GM06990 (cell line): Measurements from ENCODE around the gene DCAF8.

ENCODE experiments used
- DNase-seq: peaks from one replicate; pipeline ENCODE4 v3.0.0-alpha.2; 2011; ENCODE audit not compliant: insufficient read length; ENCODE audit errors: extremely low read depth
- H3K27me3 ChIP-seq: replicated peaks from 2 replicates; pipeline ENCODE4 v1.6.0; 2011; ENCODE audit warnings: low read length; ENCODE audit not compliant: control insufficient read depth, insufficient read depth
- H3K36me3 ChIP-seq: 2 replicates; pipeline ENCODE4 v1.5.1; 2011; ENCODE audit warnings: low read length; ENCODE audit not compliant: control insufficient read depth, insufficient read depth
- H3K4me3 ChIP-seq: replicated peaks from 2 replicates; pipeline ENCODE4 v1.5.1; 2011; ENCODE audit warnings: low read depth, mild to moderate bottlenecking, control low read depth, low read length
- TF ChIP-seq, protein P1 (sequence below): IDR thresholded peaks from 2 replicates; pipeline ENCODE4 v1.5.1; 2011; ENCODE audit warnings: low read length, control low read depth, mild to moderate bottlenecking, inconsistent platforms; ENCODE audit not compliant: insufficient read depth, poor library complexity, severe bottlenecking

Gene DCAF8

DNA sequence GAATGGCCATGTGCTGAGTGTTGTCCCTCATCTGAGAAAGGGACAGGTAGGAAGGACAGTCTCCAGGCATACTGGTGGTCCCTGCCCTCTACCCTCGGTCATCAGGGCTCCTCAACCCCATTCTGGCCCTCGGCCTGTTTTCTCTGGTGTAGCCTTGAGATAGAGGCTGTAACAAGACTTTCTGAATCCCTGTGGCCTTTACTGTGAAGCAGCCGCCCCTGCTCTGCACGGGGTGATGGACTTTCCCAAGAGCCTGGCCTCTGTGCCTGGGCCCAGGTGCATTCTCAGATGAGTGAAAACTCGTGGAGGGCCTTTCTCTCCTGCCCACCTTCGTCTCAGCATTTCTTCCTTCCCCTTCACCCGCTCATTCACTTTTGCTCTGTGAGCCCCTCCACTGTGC is 74.9 kb downstream of the DCAF8 start:
- H3K4me3 ChIP-seq: no peak overlapping the region
- DNase-seq: no peak
- H3K36me3 ChIP-seq: no peaks in the 10 kb centered on the region
- H3K27me3 ChIP-seq: no peaks in the 10 kb centered on the region
- TF ChIP-seq, protein P1, sequence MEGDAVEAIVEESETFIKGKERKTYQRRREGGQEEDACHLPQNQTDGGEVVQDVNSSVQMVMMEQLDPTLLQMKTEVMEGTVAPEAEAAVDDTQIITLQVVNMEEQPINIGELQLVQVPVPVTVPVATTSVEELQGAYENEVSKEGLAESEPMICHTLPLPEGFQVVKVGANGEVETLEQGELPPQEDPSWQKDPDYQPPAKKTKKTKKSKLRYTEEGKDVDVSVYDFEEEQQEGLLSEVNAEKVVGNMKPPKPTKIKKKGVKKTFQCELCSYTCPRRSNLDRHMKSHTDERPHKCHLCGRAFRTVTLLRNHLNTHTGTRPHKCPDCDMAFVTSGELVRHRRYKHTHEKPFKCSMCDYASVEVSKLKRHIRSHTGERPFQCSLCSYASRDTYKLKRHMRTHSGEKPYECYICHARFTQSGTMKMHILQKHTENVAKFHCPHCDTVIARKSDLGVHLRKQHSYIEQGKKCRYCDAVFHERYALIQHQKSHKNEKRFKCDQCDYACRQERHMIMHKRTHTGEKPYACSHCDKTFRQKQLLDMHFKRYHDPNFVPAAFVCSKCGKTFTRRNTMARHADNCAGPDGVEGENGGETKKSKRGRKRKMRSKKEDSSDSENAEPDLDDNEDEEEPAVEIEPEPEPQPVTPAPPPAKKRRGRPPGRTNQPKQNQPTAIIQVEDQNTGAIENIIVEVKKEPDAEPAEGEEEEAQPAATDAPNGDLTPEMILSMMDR: no peak

DNA sequence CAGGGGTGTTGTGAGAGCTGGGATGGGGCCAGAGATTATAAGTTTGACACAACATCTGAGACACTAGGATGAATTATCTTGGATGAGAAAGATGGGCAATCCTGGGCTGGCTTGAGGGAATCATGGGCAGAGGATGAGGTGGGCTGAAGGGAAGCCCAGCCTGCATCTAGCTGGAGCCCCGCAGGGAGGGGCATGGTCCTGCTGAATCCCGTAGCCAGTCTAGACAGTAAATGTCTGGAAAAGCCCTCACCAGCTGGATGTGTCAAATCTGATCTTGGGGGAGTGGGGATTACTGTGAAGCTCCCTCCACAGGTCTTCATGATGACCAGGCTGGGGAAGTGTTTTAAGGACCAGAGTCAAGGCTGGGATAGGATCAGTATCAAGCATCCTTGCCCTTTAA is 75.6 kb downstream of the DCAF8 start:
- no peak for DNase-seq
- TF ChIP-seq, protein P1: no peak
- Histone ChIP-seq H3K36me3 (no peaks in the 10 kb centered on the region), H3K4me3 (no peak overlapping the region), H3K27me3 (no peaks in the 10 kb centered on the region)

DNA sequence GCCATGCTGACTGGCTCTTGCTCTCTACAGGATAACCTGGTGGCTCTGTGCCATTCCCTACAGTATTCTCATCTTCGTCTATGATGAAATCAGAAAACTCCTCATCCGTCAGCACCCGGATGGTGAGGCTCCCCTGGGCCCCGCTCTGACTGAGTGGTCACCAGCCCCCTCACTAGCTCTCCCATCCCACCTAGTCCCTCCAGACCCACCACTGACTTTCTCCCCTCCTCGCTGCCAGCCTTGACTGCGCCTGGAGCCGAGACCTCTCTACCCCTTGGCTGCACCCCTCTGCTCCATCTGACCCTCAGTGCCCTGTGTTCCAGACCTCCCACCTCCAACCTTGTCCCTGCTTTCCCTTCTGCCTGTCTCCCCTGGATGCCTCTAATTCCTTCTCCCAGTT is 76.1 kb downstream of the DCAF8 start:
- no peak for DNase-seq
- Histone ChIP-seq H3K27me3 (no peaks in the 10 kb centered on the region), H3K4me3 (no peak overlapping the region), H3K36me3 (no peaks in the 10 kb centered on the region)
- TF ChIP-seq, protein P1: no peak

DNA sequence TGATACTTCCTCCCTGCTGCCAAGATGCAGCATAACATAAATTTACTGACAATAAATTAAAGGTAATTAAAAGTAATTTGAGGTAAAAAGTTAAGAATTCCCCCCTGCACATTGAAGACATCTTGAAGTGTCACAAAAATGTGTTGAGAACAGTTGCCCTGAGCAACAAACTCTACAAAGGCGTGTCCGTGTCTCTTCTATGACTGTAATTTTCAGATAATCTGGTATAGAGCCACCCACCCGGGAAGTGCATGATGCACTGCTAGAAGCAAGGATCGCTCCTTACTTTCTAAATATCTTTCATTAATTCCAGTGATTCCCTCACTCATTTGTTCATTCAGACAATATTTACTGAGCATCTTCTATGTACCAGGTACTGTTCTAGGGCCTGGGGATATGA is 83.0 kb downstream of the DCAF8 start:
- DNase-seq: no peak
- no peaks in the 10 kb centered on the region for H3K27me3 ChIP-seq
- TF ChIP-seq, protein P1: no peak
- no peak overlapping the region for H3K4me3 ChIP-seq
- H3K36me3 ChIP-seq: no peaks in the 10 kb centered on the region

DNA sequence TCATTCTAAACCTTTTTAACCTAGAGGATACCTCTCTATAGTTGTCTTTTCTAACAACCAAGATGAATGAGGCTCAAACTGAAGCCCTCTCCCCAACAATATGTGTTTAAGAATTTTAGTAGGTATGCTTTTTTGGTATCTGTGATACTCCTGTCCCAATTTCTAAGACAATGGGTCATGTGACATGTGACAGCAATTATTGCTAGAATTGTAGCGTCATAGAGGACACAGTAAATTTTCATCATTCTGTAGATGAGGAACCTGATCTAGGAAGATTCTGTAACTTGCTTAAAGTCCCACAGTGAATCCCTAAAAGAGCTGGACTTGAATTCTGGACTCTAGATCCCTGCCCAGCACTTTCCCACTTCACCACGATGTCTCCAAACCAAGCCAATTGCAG is 83.6 kb downstream of the DCAF8 start:
- no peak for DNase-seq
- H3K27me3 ChIP-seq: no peaks in the 10 kb centered on the region
- H3K4me3 ChIP-seq: no peak overlapping the region
- H3K36me3 ChIP-seq: no peaks in the 10 kb centered on the region
- TF ChIP-seq, protein P1: no peak

DNA sequence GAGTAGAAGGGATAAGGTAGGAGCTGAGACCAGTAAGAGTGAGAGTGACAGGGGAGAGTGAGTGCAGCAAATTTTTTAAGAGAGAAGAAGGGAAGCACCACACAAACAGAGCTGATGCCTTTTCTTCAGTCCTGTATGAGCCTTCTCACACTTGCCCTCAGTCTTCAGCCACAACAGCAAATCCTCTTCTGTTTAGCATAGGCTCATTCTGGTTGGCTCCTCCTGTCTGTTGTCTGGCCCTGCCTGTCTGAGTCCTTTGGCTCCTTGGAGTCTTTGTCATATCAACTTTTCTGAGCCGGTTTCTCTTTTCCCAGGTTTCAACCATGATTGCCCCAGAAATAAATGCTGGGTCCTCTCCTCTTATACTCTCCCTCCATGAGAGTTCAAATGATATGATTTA is 84.7 kb downstream of the DCAF8 start:
- no peak for DNase-seq
- Histone ChIP-seq H3K4me3 (peak overlapping the region; percentile 35), H3K36me3 (no peaks in the 10 kb centered on the region), H3K27me3 (no peaks in the 10 kb centered on the region)
- TF ChIP-seq, protein P1: no peak
